Parathyroid adenoma (tissue), 2 donors: ENCODE measurements around the gene TMEM116.

Source experiments
- H2AFZ ChIP-seq: fragments of 300-600 bp; sonication (generic); one replicate; pipeline ENCODE4 v1.7.0; 2017; ENCODE audit warnings: antibody characterized with exemption, mild to moderate bottlenecking
- H3K27ac ChIP-seq: fragments of 300-600 bp; sonication (generic); one replicate; pipeline ENCODE4 v1.7.0; 2017
- H3K27me3 ChIP-seq: fragments of 300-600 bp; sonication (generic); one replicate; pipeline ENCODE4 v1.7.0; 2017; ENCODE audit warnings: low read length; ENCODE audit not compliant: control insufficient read depth, insufficient read depth
- H3K36me3 ChIP-seq: fragments of 300-600 bp; sonication (generic); one replicate; pipeline ENCODE4 v1.7.0; 2017; ENCODE audit warnings: low read length; ENCODE audit not compliant: control insufficient read depth, insufficient read depth
- H3K4me1 ChIP-seq: fragments of 300-600 bp; sonication (generic); one replicate; pipeline ENCODE4 v1.7.0; 2017; ENCODE audit warnings: control low read depth
- H3K4me2 ChIP-seq: fragments of 300-600 bp; sonication (generic); one replicate; pipeline ENCODE4 v1.7.0; 2017; ENCODE audit warnings: low read length
- H3K4me3 ChIP-seq: fragments of 300-600 bp; sonication (generic); one replicate; pipeline ENCODE4 v1.7.0; 2017; ENCODE audit warnings: low read depth, low read length
- H3K79me2 ChIP-seq: fragments of 300-600 bp; sonication (generic); one replicate; pipeline ENCODE4 v1.7.0; 2017; ENCODE audit warnings: control low read depth
- H3K9ac ChIP-seq: fragments of 300-600 bp; sonication (generic); one replicate; pipeline ENCODE4 v1.7.0; 2017; ENCODE audit warnings: mild to moderate bottlenecking
- H3K9me3 ChIP-seq: fragments of 300-600 bp; sonication (generic); one replicate; pipeline ENCODE4 v1.7.0; 2017; ENCODE audit warnings: low read length; ENCODE audit not compliant: control insufficient read depth
- TF ChIP-seq, protein P1 (sequence below): fragments of 300-600 bp; sonication (generic); IDR thresholded peaks from one replicate; pipeline ENCODE4 v1.7.0; 2017; ENCODE audit warnings: antibody characterized with exemption, mild to moderate bottlenecking
- donor health status: primary hyperparathyroidism.

Gene TMEM116

DNA sequence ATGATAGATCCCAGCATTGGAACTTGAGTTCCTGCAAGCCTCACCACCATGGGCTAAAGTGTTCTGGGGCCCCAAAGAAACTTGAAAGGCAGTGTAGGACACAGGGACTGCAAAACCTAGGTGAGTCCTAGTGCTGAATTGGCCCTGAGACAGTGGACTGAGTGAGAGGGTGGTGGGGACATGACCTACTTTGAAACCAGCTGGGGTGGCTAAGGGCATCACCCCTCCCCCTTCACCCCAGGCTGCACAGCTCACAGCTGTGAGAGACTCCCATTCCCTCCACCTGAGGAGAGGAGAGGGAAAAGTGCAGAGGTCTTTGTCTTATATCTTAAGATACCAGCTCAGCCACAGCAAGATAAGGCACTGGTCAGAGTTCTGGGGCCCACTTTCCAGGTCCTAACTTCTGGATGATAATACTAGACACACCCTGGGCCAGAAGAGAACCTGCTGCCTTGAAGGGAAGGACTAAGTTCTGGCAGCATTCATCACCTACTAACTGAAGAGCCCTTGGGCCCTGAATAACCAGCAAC lies 108.5 kb downstream of the TMEM116 start:
- no peak overlapping the region for H3K4me2 ChIP-seq
- TF ChIP-seq, protein P1, sequence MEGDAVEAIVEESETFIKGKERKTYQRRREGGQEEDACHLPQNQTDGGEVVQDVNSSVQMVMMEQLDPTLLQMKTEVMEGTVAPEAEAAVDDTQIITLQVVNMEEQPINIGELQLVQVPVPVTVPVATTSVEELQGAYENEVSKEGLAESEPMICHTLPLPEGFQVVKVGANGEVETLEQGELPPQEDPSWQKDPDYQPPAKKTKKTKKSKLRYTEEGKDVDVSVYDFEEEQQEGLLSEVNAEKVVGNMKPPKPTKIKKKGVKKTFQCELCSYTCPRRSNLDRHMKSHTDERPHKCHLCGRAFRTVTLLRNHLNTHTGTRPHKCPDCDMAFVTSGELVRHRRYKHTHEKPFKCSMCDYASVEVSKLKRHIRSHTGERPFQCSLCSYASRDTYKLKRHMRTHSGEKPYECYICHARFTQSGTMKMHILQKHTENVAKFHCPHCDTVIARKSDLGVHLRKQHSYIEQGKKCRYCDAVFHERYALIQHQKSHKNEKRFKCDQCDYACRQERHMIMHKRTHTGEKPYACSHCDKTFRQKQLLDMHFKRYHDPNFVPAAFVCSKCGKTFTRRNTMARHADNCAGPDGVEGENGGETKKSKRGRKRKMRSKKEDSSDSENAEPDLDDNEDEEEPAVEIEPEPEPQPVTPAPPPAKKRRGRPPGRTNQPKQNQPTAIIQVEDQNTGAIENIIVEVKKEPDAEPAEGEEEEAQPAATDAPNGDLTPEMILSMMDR = no peak
- no peak overlapping the region for H3K4me3 ChIP-seq
- H3K27me3 ChIP-seq = no peaks in the 10 kb centered on the region
- H3K9ac ChIP-seq = no peak overlapping the region
- no peaks in the 10 kb centered on the region for H3K4me1 ChIP-seq
- H3K27ac ChIP-seq = no peak overlapping the region
- H3K79me2 ChIP-seq = no peaks in the 10 kb centered on the region
- H3K9me3 ChIP-seq = no peaks in the 10 kb centered on the region
- H2AFZ ChIP-seq = no peak overlapping the region
- no peaks in the 10 kb centered on the region for H3K36me3 ChIP-seq

DNA sequence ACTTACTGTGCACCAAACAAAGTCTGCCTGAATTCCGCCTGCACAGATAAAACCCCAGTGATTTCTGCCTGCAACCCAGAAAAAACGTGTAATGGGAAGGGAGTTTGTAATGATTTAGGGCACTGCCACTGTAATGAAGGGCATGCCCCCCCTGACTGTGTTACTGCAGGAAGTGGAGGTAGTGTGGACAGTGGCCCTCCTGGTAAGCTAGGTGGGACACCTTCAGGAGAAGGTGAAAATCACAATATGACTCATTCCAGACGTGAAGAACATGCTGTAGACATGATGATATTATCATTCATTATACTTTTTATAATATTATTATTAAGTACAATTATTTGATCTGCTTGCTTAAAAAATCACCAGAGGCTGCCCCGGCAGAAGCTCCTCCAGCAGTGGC lies 111.8 kb downstream of the TMEM116 start:
- Histone ChIP-seq H3K27me3 (no peaks in the 10 kb centered on the region), H3K9ac (no peak overlapping the region), H3K9me3 (no peaks in the 10 kb centered on the region), H3K79me2 (no peaks in the 10 kb centered on the region), H3K4me1 (no peaks in the 10 kb centered on the region), H3K4me3 (no peak overlapping the region), H3K36me3 (no peaks in the 10 kb centered on the region), H2AFZ (no peak overlapping the region), H3K27ac (no peak overlapping the region), H3K4me2 (no peak overlapping the region)
- TF ChIP-seq, protein P1 = no peak

DNA sequence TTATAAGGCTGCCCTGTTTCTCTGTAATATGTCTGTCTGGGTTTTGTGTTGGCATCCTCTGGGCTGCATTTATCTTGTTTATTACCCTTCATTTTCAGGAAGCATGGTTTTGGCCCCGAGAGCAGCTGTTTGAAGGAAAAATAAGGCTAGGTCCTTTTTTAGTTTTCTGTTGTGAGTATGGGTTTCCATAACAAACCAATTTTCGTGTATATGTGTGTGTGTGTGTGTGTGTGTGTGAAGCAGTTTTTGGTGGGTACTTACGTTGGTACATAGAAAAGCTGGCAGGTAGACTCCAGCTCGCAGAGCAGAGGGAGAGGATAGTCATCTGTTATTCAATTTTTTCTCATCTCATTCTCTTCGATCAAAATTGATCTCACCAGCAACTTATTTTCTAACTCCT lies 118.4 kb downstream of the TMEM116 start:
- TF ChIP-seq, protein P1 = no peak
- H3K9ac ChIP-seq = no peak overlapping the region
- H3K9me3 ChIP-seq = no peaks in the 10 kb centered on the region
- H3K36me3 ChIP-seq = no peaks in the 10 kb centered on the region
- no peak overlapping the region for H3K4me3 ChIP-seq
- H3K79me2 ChIP-seq = no peaks in the 10 kb centered on the region
- H3K4me1 ChIP-seq = no peaks in the 10 kb centered on the region
- no peak overlapping the region for H2AFZ ChIP-seq
- no peaks in the 10 kb centered on the region for H3K27me3 ChIP-seq
- no peak overlapping the region for H3K27ac ChIP-seq
- H3K4me2 ChIP-seq = no peak overlapping the region

DNA sequence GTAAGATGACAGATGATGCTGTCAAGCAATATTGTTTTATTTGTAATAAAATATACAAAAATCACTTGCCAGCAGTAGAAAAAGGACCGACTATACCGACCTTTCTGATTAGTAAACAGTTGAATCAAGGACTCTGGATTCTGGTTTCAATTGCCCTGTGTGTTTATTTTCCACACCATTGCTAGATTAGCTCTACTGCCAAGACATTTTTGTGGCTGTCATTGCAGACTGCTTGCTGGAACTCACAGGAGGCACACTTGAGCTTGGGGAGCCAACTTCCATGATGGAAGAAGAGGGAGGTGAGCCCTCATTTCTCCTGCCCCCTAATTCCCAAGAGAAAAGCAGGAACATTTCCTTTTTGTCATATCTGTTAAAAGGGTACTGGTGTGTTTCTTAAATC lies 119.7 kb downstream of the TMEM116 start:
- no peaks in the 10 kb centered on the region for H3K36me3 ChIP-seq

More for the DNA sequence above, 119.7 kb downstream of the TMEM116 start:
- no peaks in the 10 kb centered on the region for H3K79me2 ChIP-seq
- H3K9ac ChIP-seq = no peak overlapping the region
- H2AFZ ChIP-seq = no peak overlapping the region
- TF ChIP-seq, protein P1 = no peak
- no peaks in the 10 kb centered on the region for H3K27me3 ChIP-seq
- H3K27ac ChIP-seq = no peak overlapping the region
- no peaks in the 10 kb centered on the region for H3K9me3 ChIP-seq
- H3K4me2 ChIP-seq = no peak overlapping the region
- no peak overlapping the region for H3K4me3 ChIP-seq
- H3K4me1 ChIP-seq = no peaks in the 10 kb centered on the region
